GM18867 (cell line): ENCODE measurements around the gene VAV1.
A peak's percentile ranks its signal among the peaks of the same experiment; 100 is the strongest.
"Not testable (repeated sequence)": the region's sequence is repeated elsewhere in the genome, so short reads cannot be mapped to it uniquely, and the experiment has no call there.

ENCODE experiments used
- ATAC-seq: cut with Tn5 transposase; IDR thresholded peaks from one replicate; pipeline ENCODE4 v1.9.1; 2021; ENCODE audit warnings: mild to moderate bottlenecking, moderate library complexity; ENCODE audit not compliant: unreplicated experiment

VAV1 gene

GRCh38 chr19:6754653-6755463 lies 17.6 kb upstream of the VAV1 start:
- ATAC-seq, result no peak

- ATAC-seq, result no peak
Measured at GRCh38 chr19:6760606-6761005, 11.9 kb upstream of the VAV1 start.

GRCh38 chr19:6761053-6761676 lies 11.3 kb upstream of the VAV1 start:
- no peak for ATAC-seq

- not testable (repeated sequence) for ATAC-seq
Measured at GRCh38 chr19:6762253-6762797, 10.2 kb upstream of the VAV1 start.

GRCh38 chr19:6765738-6766356 lies 6.7 kb upstream of the VAV1 start:
- no peak for ATAC-seq

GRCh38 chr19:6766357-6767080 lies 6.0 kb upstream of the VAV1 start:
- ATAC-seq, result no peak

GRCh38 chr19:6767081-6767356 lies 5.5 kb upstream of the VAV1 start:
- peak; percentile 22 for ATAC-seq

GRCh38 chr19:6767357-6768235 lies 4.9 kb upstream of the VAV1 start, which contains the start of gene SH2D3A:
SH2D3A (minus strand) TSS chr19:6767435; CDS start chr19:6763748, 3,687 bp downstream.
- peak; percentile 74 for ATAC-seq

GRCh38 chr19:6768236-6768785 lies 4.2 kb upstream of the VAV1 start:
- no peak for ATAC-seq

GRCh38 chr19:6769006-6769619 lies 3.4 kb upstream of the VAV1 start:
- ATAC-seq, result no peak

GRCh38 chr19:6771648-6772027 lies 870 bp upstream of the VAV1 start:
- ATAC-seq, result not testable (repeated sequence)

- peak; percentile 8 for ATAC-seq
Measured at GRCh38 chr19:6772866-6773322, 386 bp downstream of the VAV1 start.

GRCh38 chr19:6773323-6773931 lies 919 bp downstream of the VAV1 start:
- peak; percentile 28 for ATAC-seq

GRCh38 chr19:6774821-6775707 lies 2.6 kb downstream of the VAV1 start:
- ATAC-seq, result no peak

GRCh38 chr19:6776045-6776444 lies 3.5 kb downstream of the VAV1 start:
- not testable (repeated sequence) for ATAC-seq

GRCh38 chr19:6776999-6777398 lies 4.5 kb downstream of the VAV1 start:
- no peak for ATAC-seq

- no peak for ATAC-seq
Measured at GRCh38 chr19:6777434-6777833, 4.9 kb downstream of the VAV1 start.

- ATAC-seq, result no peak
Measured at GRCh38 chr19:6778386-6778785, 5.9 kb downstream of the VAV1 start.
